A549 (cell line): Measurements from ENCODE around the gene C4orf50. TPM values are rescaled to one million over a fixed set of nuclear protein-coding genes. Genes with fewer than 3 reads are reported as not detected.
"Not testable (repeated sequence)": the region's sequence is repeated elsewhere in the genome, so short reads cannot be mapped to it uniquely, and the experiment has no call there.

Experiments used
- ATAC-seq, 2 experiments: fragments of 200-7000 bp in 1 of 2; fragments of >200 bp in 1 of 2; cut with Nextera tagmentation in 1 of 2; cut with Tn5 transposase in 1 of 2; 3 replicates each; pipeline versions ENCODE4 v1.8.0 to v1.9.1; 2018 to 2020; ENCODE audit warnings: mild to moderate bottlenecking in 1 of 2, moderate library complexity in 1 of 2
- CTCF ChIA-PET: fragments of 300-600 bp; sonication (Branson Sonifier 250); formaldehyde crosslinking; extraction: SDS; loops from one replicate; lab custom pipeline; 2021; ENCODE audit warnings: antibody characterized with exemption, inconsistent platforms; lab: Yijun Ruan, JAX
- POLR2A ChIA-PET: fragments of 350-600 bp; formaldehyde crosslinking; extraction: SDS; loops from one replicate; lab custom pipeline; 2021; ENCODE audit warnings: antibody characterized with exemption, inconsistent platforms; lab: Yijun Ruan, JAX
- DNase-seq, 2 experiments: peaks; one replicate each; pipeline versions ENCODE4 v3.0.0 to v3.0.0-alpha.2; 2011 to 2016; ENCODE audit warnings: low read depth in 1 of 2, low spot score in 1 of 2
- FAIRE-seq: peaks from 2 replicates; lab custom pipeline; 2011; peaks lifted over from hg19 to GRCh38; lab: Jason Lieb, UNC
- H3K27ac ChIP-seq, 2 experiments: fragments of >200 bp; sonication (Bioruptor Twin); formaldehyde crosslinking; 3 replicates each; pipeline ENCODE4 v1.5.1; 2016 to 2017
- H3K4me1 ChIP-seq: fragments of >200 bp; sonication (Bioruptor Twin); formaldehyde crosslinking; 3 replicates; pipeline ENCODE4 v1.6.1; 2016
- H3K4me2 ChIP-seq: fragments of >200 bp; sonication (Bioruptor Twin); formaldehyde crosslinking; 3 replicates; pipeline ENCODE4 v1.6.1; 2016
- H3K4me3 ChIP-seq: fragments of >200 bp; sonication (Bioruptor Twin); formaldehyde crosslinking; 3 replicates; pipeline ENCODE4 v1.5.1; 2016
- H3K9me3 ChIP-seq: fragments of >200 bp; sonication (Bioruptor Twin); formaldehyde crosslinking; 3 replicates; pipeline ENCODE4 v1.6.1; 2016
- CBX8 ChIP-seq: fragments of 200-600 bp; sonication (generic); IDR thresholded peaks from 2 replicates; pipeline ENCODE4 v1.6.1; 2016
- CEBPB ChIP-seq, 2 experiments: fragments of >200 bp in 1 of 2; sonication (Bioruptor Twin) in 1 of 2; formaldehyde crosslinking in 1 of 2; IDR thresholded peaks; 2 replicates each; pipeline ENCODE4 v1.6.1; 2012 to 2016
- EHMT2 ChIP-seq: fragments of 200-600 bp; sonication (generic); IDR thresholded peaks from 2 replicates; pipeline ENCODE4 v1.6.1; 2016; ENCODE audit warnings: antibody characterized with exemption, low read depth, mild to moderate bottlenecking, moderate library complexity
- FOXS1 ChIP-seq: fragments of 250-450 bp; sonication (Bioruptor Pico); IDR thresholded peaks from 2 replicates; pipeline ENCODE4 v1.5.0; 2020; ENCODE audit warnings: mild to moderate bottlenecking, moderate library complexity
- GATA3 ChIP-seq: IDR thresholded peaks from 2 replicates; pipeline ENCODE4 v1.6.1; 2012; ENCODE audit warnings: borderline replicate concordance
- HDAC2 ChIP-seq: fragments of 200-600 bp; sonication (generic); IDR thresholded peaks from 2 replicates; pipeline ENCODE4 v1.6.1; 2016
- HOXB13 ChIP-seq: fragments of 250-450 bp; sonication (Bioruptor Pico); IDR thresholded peaks from 2 replicates; pipeline ENCODE4 v1.5.0; 2020; ENCODE audit warnings: low read depth, mild to moderate bottlenecking, moderate library complexity
- JUNB ChIP-seq: fragments of >200 bp; sonication (Bioruptor Twin); formaldehyde crosslinking; IDR thresholded peaks from 2 replicates; pipeline ENCODE4 v1.6.1; 2016
- KDM1A ChIP-seq: fragments of 200-600 bp; sonication (generic); IDR thresholded peaks from 2 replicates; pipeline ENCODE4 v1.6.1; 2016; ENCODE audit warnings: low read depth, mild to moderate bottlenecking
- MAFK ChIP-seq: fragments of 450-650 bp; IDR thresholded peaks from 2 replicates; pipeline ENCODE4 v1.6.1; 2014; ENCODE audit not compliant: partially characterized antibody
- MAZ ChIP-seq: fragments of 150-350 bp; IDR thresholded peaks from 2 replicates; pipeline ENCODE4 v1.6.1; 2014; ENCODE audit warnings: antibody characterized with exemption, low read depth, low read length, borderline replicate concordance
- NFE2L2 ChIP-seq: fragments of 150-350 bp; conservative IDR thresholded peaks from 2 replicates; pipeline ENCODE4 v1.6.1; 2014; ENCODE audit warnings: low read length
- POLR2A ChIP-seq: IDR thresholded peaks from 2 replicates; pipeline ENCODE4 v1.6.1; 2012; ENCODE audit warnings: mild to moderate bottlenecking, low read length
- RAD21 ChIP-seq, 2 experiments: fragments of >200 bp in 1 of 2; sonication (Bioruptor Twin) in 1 of 2; formaldehyde crosslinking in 1 of 2; IDR thresholded peaks in 1 of 2; conservative IDR thresholded peaks in 1 of 2; 2 replicates in 1 of 2; 3 replicates in 1 of 2; pipeline ENCODE4 v1.6.1; 2012 to 2018; ENCODE audit warnings: inconsistent platforms in 1 of 2
- RARB ChIP-seq: fragments of 250-450 bp; sonication (Bioruptor Pico); IDR thresholded peaks from 2 replicates; pipeline ENCODE4 v1.8.0; 2021; ENCODE audit warnings: mild to moderate bottlenecking, moderate library complexity
- RFX5 ChIP-seq: fragments of 450-650 bp; IDR thresholded peaks from 2 replicates; pipeline ENCODE4 v1.7.1; 2014; ENCODE audit warnings: antibody characterized with exemption, mild to moderate bottlenecking, moderate library complexity
- TP53 ChIP-seq: fragments of 250-450 bp; sonication (Bioruptor Pico); IDR thresholded peaks from 2 replicates; pipeline ENCODE4 v1.5.0; 2021; ENCODE audit warnings: mild to moderate bottlenecking, moderate library complexity
- ZSCAN20 ChIP-seq: fragments of 250-450 bp; sonication (Bioruptor Pico); IDR thresholded peaks from 2 replicates; pipeline ENCODE4 v1.8.0; 2022; ENCODE audit warnings: mild to moderate bottlenecking, moderate library complexity
- WGBS: methylation state at CpG from one replicate; pipeline ENCODE4 v1.1.6; 2017; ENCODE audit errors: missing lambda C conversion rate; 5-methylcytosine and 5-hydroxymethylcytosine counted together
- polyA plus RNA-seq, 4 experiments: library from polyadenylated mRNA; depleted of rRNA in 3 of 4; stranded (reverse); fragments of >200 nt; fragmentation: RNase III in 1 of 4; extraction: RNeasy Plus Mini Kit Qiagen cat#74134 plus additional on column Dnase treatment in 1 of 4; gene quantifications; 2 replicates in 3 of 4; 3 replicates in 1 of 4; pipeline ENCODE4 v1.2.3, GENCODE V29; 2011 to 2017
- TF ChIP-seq, protein P1 (sequence below): IDR thresholded peaks from 2 replicates; pipeline ENCODE4 v1.6.1; 2012
- TF ChIP-seq, protein P2 (sequence below): IDR thresholded peaks from 2 replicates; pipeline ENCODE4 v1.6.1; 2012
- TF ChIP-seq, protein P3 (sequence below): fragments of 200-600 bp; sonication (generic); IDR thresholded peaks from 2 replicates; pipeline ENCODE4 v1.6.1; 2016; ENCODE audit warnings: antibody characterized with exemption, mild to moderate bottlenecking, moderate library complexity
- TF ChIP-seq, protein P4 (sequence below): IDR thresholded peaks from 2 replicates; pipeline ENCODE4 v1.6.1; 2012; ENCODE audit warnings: low read depth, borderline replicate concordance

Gene C4orf50
- polyA plus RNA-seq, 2 of the 4 experiments (the other 2 are of a cell fraction), result not detected

DNA sequence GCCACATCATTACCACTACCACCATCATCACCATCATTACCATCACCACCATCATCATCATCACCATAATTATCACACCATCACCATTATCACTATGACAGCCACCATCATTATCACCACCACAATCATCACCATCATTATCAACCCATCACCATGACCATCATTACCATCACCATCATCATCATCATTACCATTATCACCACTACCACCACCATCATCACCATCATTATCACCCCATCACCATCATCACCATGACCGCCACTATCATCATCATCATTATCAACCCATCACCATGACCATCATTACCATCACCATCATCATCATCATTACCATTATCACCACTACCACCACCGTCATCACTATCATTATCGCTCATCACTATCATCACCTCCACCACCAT, 161.9 kb downstream of the C4orf50 start:
- H3K9me3 ChIP-seq, H3K4me1 ChIP-seq, DNase-seq, ATAC-seq, H3K27ac ChIP-seq, H3K4me3 ChIP-seq, FAIRE-seq, POLR2A ChIA-PET, H3K4me2 ChIP-seq: not testable (repeated sequence)
- 78% methylated on average over 3 of the region's 3 CpGs for WGBS
- CTCF ChIA-PET, result interaction anchor here (0.7 kb wide), 1 partner anchor 617 kb away, joined by 3 read pairs; no protein-coding TSS in a partner anchor

DNA sequence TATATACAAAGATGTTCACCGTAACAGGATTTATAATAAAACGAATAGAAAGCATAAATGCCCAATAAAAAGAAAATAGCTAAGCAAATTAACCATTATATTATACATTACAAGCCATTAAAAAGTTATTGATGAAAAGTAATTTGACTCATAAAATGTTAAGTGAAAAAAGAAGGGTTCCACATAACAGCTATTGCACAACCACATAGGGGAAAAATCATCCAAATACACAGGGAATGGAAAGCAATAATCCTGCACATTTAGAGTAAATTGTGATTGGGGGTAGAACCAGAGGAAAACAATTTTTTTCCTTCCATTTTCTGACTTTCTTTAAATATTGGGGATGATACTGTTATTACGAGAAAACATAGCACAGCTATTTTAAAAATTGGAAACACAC, 163.3 kb downstream of the C4orf50 start:
- DNase-seq, result no peak
- FAIRE-seq, result no peak
- H3K4me1 ChIP-seq, result no peaks in the 10 kb centered on the region
- WGBS, result 44% methylated on average over 3 of the region's 3 CpGs
- H3K27ac ChIP-seq, result no peak overlapping the region
- CTCF ChIA-PET, result no interaction called here
- no peak for ATAC-seq
- H3K4me3 ChIP-seq, result no peak overlapping the region
- TF ChIP-seq EHMT2 (no peak), JUNB (no peak)
- no peaks in the 10 kb centered on the region for H3K9me3 ChIP-seq
- H3K4me2 ChIP-seq, result no peak overlapping the region
- POLR2A ChIA-PET, result no interaction called here

DNA sequence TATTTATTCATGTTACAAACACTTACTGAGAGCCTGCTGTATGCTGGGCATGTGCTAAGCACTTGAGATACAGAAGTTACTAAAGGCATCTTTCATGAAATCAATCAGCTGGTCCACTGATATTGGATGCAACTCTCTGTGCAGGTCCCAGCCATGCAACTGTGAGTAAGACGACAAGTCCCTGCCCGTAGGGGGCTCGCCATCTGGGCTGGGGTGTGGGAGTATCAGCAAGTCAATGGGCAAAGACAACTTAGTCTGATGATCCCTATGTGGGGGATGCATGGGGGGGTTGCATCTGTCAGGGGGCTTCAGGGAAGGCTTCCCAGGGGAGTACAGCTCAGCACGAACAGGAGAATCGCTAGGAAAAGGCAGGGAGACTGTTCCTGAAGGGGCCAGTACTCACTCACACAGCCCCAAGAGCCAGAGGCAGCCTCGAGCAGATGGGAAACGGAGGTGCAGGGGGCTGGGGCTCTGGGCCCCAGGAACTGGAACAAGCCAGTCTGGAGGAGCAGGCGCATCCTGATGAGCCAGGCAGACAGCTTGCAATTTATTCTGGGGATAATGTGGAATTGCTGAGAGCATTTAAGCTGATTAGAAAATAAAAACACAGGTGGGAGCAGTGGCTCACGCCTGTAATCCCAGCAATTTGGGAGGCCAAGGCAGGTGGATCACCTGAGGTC, 165.6 kb downstream of the C4orf50 start:
- no peak overlapping the region for H3K4me3 ChIP-seq
- ATAC-seq (no peak), DNase-seq (no peak)
- WGBS, result 23% methylated on average over 6 of the region's 9 CpGs
- POLR2A ChIA-PET, result interaction anchor here (0.6 kb wide), 1 partner anchor 66 kb away, joined by 5 read pairs; no protein-coding TSS in a partner anchor
- no peak for TF ChIP-seq MAZ
- TF ChIP-seq TP53, result no peak
- no peak for TF ChIP-seq CBX8
- TF ChIP-seq GATA3, result no peak
- no peak for TF ChIP-seq CEBPB (IDR thresholded peaks at IDR 0.05)
- no peak for TF ChIP-seq RAD21 (conservative IDR thresholded peaks at IDR 0.05 in 1 of 2, IDR thresholded peaks at IDR 0.05 in 1 of 2)
- TF ChIP-seq KDM1A, result no peak
- TF ChIP-seq, all 56 proteins: peak for 0
- no peaks in the 10 kb centered on the region for H3K9me3 ChIP-seq
- no peak overlapping the region for H3K27ac ChIP-seq
- no peaks in the 10 kb centered on the region for H3K4me1 ChIP-seq
- H3K4me2 ChIP-seq, result no peak overlapping the region
- CTCF ChIA-PET, result no interaction called here
- FAIRE-seq, result no peak

DNA sequence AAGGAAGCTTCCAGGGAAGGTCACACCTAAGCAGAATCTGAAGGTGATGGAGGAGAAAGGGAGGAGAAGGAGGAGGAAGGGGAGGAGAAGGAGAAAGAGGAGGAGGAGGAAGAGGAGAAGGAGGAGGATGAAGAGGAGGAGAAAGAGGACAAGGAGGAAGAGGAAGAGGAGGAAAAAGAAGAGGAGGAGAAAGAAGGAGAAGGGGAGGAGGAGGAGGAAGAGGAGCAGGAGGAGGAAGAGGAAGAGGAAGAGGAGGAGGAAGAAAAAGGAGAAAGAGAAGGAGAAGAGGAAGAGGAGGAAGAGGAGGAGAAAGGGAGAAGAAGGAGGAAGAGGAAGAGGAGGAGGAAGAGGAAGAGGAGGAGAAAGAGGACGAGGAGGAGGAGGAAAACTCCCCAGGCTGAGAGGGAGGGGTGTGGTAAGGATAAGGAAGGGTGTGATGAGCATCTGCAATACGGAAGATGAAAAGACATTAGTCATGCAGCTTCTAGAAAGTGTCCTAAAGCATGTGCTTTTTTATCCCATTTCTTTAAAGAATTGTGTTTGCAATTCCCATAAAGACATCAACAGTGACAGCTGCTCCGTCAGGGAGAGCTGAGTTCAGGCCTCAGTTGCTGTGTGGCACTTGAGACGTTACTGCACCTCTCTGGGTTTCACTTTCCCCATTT, 166.5 kb downstream of the C4orf50 start:
- 13% methylated on average over 4 of the region's 4 CpGs for WGBS
- DNase-seq, result no peak
- TF ChIP-seq HDAC2 (no peak), ZSCAN20 (no peak), RFX5 (no peak), FOXS1 (CRISPR knock-in tag) (no peak), MAFK (no peak), HOXB13 (no peak), NFE2L2 (no peak), RARB (CRISPR knock-in tag) (no peak), POLR2A (no peak), JUNB (no peak)
- TF ChIP-seq, protein P1, sequence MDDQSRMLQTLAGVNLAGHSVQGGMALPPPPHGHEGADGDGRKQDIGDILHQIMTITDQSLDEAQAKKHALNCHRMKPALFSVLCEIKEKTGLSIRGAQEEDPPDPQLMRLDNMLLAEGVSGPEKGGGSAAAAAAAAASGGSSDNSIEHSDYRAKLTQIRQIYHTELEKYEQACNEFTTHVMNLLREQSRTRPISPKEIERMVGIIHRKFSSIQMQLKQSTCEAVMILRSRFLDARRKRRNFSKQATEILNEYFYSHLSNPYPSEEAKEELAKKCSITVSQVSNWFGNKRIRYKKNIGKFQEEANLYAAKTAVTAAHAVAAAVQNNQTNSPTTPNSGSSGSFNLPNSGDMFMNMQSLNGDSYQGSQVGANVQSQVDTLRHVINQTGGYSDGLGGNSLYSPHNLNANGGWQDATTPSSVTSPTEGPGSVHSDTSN, result no peak
- TF ChIP-seq, protein P2, sequence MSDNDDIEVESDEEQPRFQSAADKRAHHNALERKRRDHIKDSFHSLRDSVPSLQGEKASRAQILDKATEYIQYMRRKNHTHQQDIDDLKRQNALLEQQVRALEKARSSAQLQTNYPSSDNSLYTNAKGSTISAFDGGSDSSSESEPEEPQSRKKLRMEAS, result no peak
- TF ChIP-seq, protein P3, sequence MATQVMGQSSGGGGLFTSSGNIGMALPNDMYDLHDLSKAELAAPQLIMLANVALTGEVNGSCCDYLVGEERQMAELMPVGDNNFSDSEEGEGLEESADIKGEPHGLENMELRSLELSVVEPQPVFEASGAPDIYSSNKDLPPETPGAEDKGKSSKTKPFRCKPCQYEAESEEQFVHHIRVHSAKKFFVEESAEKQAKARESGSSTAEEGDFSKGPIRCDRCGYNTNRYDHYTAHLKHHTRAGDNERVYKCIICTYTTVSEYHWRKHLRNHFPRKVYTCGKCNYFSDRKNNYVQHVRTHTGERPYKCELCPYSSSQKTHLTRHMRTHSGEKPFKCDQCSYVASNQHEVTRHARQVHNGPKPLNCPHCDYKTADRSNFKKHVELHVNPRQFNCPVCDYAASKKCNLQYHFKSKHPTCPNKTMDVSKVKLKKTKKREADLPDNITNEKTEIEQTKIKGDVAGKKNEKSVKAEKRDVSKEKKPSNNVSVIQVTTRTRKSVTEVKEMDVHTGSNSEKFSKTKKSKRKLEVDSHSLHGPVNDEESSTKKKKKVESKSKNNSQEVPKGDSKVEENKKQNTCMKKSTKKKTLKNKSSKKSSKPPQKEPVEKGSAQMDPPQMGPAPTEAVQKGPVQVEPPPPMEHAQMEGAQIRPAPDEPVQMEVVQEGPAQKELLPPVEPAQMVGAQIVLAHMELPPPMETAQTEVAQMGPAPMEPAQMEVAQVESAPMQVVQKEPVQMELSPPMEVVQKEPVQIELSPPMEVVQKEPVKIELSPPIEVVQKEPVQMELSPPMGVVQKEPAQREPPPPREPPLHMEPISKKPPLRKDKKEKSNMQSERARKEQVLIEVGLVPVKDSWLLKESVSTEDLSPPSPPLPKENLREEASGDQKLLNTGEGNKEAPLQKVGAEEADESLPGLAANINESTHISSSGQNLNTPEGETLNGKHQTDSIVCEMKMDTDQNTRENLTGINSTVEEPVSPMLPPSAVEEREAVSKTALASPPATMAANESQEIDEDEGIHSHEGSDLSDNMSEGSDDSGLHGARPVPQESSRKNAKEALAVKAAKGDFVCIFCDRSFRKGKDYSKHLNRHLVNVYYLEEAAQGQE, result no peak
- TF ChIP-seq, protein P4, sequence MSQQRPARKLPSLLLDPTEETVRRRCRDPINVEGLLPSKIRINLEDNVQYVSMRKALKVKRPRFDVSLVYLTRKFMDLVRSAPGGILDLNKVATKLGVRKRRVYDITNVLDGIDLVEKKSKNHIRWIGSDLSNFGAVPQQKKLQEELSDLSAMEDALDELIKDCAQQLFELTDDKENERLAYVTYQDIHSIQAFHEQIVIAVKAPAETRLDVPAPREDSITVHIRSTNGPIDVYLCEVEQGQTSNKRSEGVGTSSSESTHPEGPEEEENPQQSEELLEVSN, result no peak
- ChIA-PET CTCF (no interaction called here), POLR2A (no interaction called here)
- H3K4me2 ChIP-seq, result no peak overlapping the region
- no peaks in the 10 kb centered on the region for H3K4me1 ChIP-seq
- H3K27ac ChIP-seq, result no peak overlapping the region
- no peaks in the 10 kb centered on the region for H3K9me3 ChIP-seq
- FAIRE-seq, result no peak
- no peak overlapping the region for H3K4me3 ChIP-seq
- ATAC-seq, result 0 out of 6 replicates have a peak, but pooled peaks of 1 of the 2 experiments have one; percentile 13
